Left lung (tissue), 10 donors: ENCODE data around the gene TEAD1. TPM values are rescaled to one million over a fixed set of nuclear protein-coding genes. Genes with fewer than 3 reads are reported as not detected.
A peak's percentile ranks its signal among the peaks of the same experiment; 100 is the strongest.

Experiments
- ATAC-seq: fragments of 200-7000 bp; cut with Tn5 transposase; one replicate; pipeline ENCODE4 v1.9.1; 2020; ENCODE audit warnings: moderate library complexity
- DNase-seq, 4 donors: peaks; one replicate each; pipeline ENCODE4 v3.0.0-alpha.2; 2013 to 2020
- H3K27ac ChIP-seq, 2 donors: fragments of 200-600 bp; sonication (generic) in 1 of 2; one replicate each; pipeline versions ENCODE4 v1.5.0 to v1.8.0; 2020 to 2021
- H3K27me3 ChIP-seq, 2 donors: fragments of 200-600 bp; sonication (generic) in 1 of 2; one replicate each; pipeline versions ENCODE4 v1.5.0 to v1.8.0; 2020 to 2021
- H3K36me3 ChIP-seq, 2 donors: fragments of 200-600 bp; sonication (generic) in 1 of 2; one replicate each; pipeline versions ENCODE4 v1.5.0 to v1.8.0; 2020 to 2021
- H3K4me1 ChIP-seq, 2 donors: fragments of 200-600 bp; one replicate each; pipeline ENCODE4 v1.8.0; 2021
- H3K4me3 ChIP-seq, 2 donors: fragments of 200-600 bp; sonication (generic) in 1 of 2; one replicate each; pipeline versions ENCODE4 v1.5.0 to v1.8.0; 2020 to 2021; ENCODE audit warnings: mild to moderate bottlenecking in 1 of 2
- H3K9me3 ChIP-seq, 2 donors: fragments of 200-600 bp; sonication (generic) in 1 of 2; one replicate each; pipeline versions ENCODE4 v1.5.0 to v1.8.0; 2020 to 2021
- intact Hi-C, 2 donors: fragments of 100-400 bp; cut with DNase I; formaldehyde crosslinking; loops; one replicate each; pipeline versions ENCODE4 v1.11.2 to v1.14.2; 2022
- polyA plus RNA-seq, 6 donors: library from polyadenylated mRNA; unstranded; fragments of 120-200 nt; gene quantifications; one replicate each; pipeline ENCODE4 v1.2.1, GENCODE V29; 2013; ENCODE audit not compliant: insufficient read length in 6 of 6
- total RNA-seq, 2 donors: library from RNA; stranded (reverse); fragmentation: NEBNext Ultra II Directional; extraction: Animal tissue kit (Norgen Biotek cat#: 25700); gene quantifications; one replicate each; pipeline ENCODE4 v1.2.1, GENCODE V29; 2021
- TF ChIP-seq, protein P1 (sequence below), 2 donors: fragments of 200-600 bp; sonication (generic) in 1 of 2; IDR thresholded peaks; one replicate each; pipeline versions ENCODE4 v1.5.0 to v1.8.0; 2021; ENCODE audit warnings: antibody characterized with exemption in 2 of 2
- donor health status: DM: no; HTN: yes; CAD: no.
- donor health status: DM: no; HTN: no; CAD: no.

TEAD1 gene
- total and polyA plus RNA-seq, 8 donors = 58.1 to 106 (median 86.9) TPM

DNA sequence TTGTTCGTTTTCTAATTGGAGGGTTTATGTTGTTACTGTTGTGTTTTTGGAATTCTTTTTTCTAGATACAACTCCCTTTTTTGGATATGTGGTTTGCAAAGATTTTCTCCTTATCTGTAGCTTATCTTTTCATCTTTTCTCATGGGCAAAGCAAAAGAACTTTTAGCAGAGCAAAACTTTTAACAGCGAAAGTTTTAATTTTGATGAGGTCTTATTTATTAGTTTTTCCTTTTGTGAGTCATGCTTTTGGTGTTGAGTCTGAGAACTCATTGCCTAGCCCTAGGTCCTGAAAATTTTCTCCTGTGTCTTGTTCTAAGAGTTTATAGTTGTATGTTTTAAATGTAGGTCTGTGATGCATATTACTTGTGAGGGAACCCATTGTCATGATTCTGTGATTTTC is 99.4 kb downstream of the TEAD1 start:
- TF ChIP-seq, protein P1, sequence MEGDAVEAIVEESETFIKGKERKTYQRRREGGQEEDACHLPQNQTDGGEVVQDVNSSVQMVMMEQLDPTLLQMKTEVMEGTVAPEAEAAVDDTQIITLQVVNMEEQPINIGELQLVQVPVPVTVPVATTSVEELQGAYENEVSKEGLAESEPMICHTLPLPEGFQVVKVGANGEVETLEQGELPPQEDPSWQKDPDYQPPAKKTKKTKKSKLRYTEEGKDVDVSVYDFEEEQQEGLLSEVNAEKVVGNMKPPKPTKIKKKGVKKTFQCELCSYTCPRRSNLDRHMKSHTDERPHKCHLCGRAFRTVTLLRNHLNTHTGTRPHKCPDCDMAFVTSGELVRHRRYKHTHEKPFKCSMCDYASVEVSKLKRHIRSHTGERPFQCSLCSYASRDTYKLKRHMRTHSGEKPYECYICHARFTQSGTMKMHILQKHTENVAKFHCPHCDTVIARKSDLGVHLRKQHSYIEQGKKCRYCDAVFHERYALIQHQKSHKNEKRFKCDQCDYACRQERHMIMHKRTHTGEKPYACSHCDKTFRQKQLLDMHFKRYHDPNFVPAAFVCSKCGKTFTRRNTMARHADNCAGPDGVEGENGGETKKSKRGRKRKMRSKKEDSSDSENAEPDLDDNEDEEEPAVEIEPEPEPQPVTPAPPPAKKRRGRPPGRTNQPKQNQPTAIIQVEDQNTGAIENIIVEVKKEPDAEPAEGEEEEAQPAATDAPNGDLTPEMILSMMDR (IDR thresholded peaks at IDR 0.05) = no peak
- intact Hi-C loops = no loop called here
- no peaks in the 10 kb centered on the region for H3K27me3 ChIP-seq
- ATAC-seq = no peak
- no peaks in the 10 kb centered on the region for H3K36me3 ChIP-seq
- H3K27ac ChIP-seq = no peak overlapping the region
- H3K9me3 ChIP-seq = no peaks in the 10 kb centered on the region
- H3K4me3 ChIP-seq = no peak overlapping the region
- peaks cover 0 to 4% of the 10 kb centered on the region in 2 donors for H3K4me1 ChIP-seq
- no peak for DNase-seq

DNA sequence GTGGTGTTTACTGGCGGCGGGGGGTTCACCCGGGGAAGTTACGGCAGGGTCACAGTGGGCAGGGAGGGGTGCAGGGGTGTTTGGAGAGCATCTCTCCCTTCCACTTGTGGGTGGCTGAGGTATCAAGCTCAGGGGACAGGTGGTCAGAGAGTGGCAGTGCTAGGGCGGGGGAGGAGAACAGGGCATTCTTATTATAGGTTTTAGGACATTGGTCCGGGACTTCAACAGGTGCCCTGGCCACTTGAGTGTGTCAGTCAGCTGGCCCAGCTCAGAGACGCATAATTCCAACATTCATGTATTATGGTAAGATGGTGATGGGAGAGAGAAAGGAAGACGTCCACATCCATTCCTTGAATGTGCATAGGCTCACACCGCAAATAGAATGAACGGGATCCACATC is 101.7 kb downstream of the TEAD1 start:
- Histone ChIP-seq H3K27ac (no peak overlapping the region), H3K4me3 (no peak overlapping the region), H3K27me3 (no peaks in the 10 kb centered on the region), H3K9me3 (no peaks in the 10 kb centered on the region), H3K36me3 (no peaks in the 10 kb centered on the region), H3K4me1 (no peaks in the 10 kb centered on the region)
- no peak for ATAC-seq
- TF ChIP-seq, protein P1 (IDR thresholded peaks at IDR 0.05) = no peak
- intact Hi-C loops = no loop called here
- DNase-seq = no peak

DNA sequence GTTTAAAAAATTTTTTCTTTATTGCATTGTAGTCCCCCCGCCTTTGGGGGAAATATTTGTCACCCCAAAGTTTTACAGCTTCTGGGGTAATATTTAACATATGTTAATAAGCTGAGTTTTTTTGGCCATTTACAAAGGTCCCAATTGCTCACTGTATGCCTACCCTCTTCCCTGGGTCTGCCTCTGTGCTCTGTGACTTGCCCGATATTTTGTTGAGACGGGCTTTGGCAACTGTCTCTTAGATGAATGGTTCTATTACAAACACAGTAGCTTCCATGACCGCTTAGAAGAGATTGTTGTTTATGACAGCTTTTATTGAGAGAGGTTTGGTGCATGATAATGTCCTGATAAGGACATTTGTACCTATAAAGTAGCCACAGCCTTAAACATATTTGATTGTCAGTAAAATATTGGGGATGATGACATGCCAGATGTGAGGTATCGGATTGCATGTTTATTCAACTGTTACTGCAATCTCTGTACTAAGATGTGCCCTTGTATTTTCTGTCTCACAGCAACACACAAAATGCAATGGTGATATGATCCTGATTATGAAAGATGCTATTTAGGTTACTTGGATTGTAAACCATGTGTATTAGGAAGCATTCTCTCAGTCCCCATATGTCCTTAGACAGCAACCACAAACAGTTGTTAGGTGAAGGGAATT is 103.1 kb downstream of the TEAD1 start:
- no peak overlapping the region for H3K4me3 ChIP-seq
- peak in 1 of 4 donors; percentile 43 for DNase-seq
- H3K4me1 ChIP-seq = no peaks in the 10 kb centered on the region
- H3K27ac ChIP-seq = no peak overlapping the region
- TF ChIP-seq, protein P1 (IDR thresholded peaks at IDR 0.05) = no peak
- ATAC-seq = no peak
- no peaks in the 10 kb centered on the region for H3K36me3 ChIP-seq
- no peaks in the 10 kb centered on the region for H3K27me3 ChIP-seq
- H3K9me3 ChIP-seq = no peaks in the 10 kb centered on the region
- intact Hi-C loops = no loop called here

DNA sequence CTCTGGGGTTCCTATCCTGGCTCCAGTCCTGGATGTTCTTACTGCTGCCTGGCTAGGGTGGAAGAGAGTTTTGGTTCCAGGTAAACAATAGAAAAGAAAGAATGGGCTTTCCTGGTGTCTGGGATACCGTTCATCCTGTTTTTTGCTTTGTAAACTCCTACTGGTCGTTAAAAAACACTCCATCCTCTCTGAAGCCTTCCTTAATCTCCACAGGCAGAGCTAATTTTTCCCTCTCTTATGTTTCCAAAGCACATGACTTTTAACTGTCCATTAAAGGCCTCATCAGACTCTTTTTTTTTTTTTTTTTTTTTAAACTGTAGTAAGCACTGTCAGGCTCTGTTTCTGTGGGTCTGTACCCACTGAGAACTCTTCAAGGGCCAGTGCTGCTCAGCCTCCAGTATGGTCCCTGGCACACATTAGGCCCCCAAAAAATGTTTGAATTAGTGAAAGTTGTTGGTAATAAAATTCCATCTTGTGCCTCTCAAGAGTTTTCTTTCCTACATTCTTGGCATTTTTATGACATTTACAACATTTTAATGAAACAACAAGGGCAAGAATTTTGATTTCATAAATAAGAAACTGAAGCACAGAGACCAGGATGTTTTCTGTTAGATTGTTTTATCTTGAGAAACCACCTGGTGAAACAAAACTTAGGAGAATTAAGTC is 104.2 kb downstream of the TEAD1 start:
- Histone ChIP-seq H3K4me3 (no peak overlapping the region), H3K9me3 (no peaks in the 10 kb centered on the region), H3K27ac (no peak overlapping the region), H3K4me1 (no peaks in the 10 kb centered on the region), H3K27me3 (no peaks in the 10 kb centered on the region), H3K36me3 (no peaks in the 10 kb centered on the region)
- DNase-seq = no peak
- intact Hi-C loops = no loop called here
- TF ChIP-seq, protein P1 (IDR thresholded peaks at IDR 0.05) = no peak
- peak; percentile 13 for ATAC-seq

DNA sequence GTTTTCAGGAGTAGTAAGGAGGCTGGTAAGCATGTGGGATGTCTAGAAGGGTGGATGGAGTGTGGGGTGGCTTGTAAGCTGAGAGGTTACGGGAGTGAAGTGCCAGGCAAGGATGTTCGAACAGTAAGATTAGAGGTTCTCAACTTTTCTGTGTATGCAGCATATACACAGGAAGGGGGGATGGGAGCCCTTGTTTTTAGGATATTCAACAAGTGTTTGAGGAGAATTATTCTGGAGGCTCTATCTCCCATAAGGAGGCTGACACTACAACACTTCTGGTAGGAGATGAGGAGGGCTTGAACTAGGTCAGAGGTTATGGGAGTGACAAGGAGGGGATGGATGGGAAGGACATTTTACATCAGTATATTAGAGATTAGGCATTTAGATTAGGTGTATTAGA is 109.5 kb downstream of the TEAD1 start:
- intact Hi-C loops = no loop called here
- DNase-seq (no peak), ATAC-seq (no peak)
- H3K36me3 ChIP-seq = no peaks in the 10 kb centered on the region
- H3K9me3 ChIP-seq = no peaks in the 10 kb centered on the region
- no peaks in the 10 kb centered on the region for H3K27me3 ChIP-seq
- H3K4me1 ChIP-seq = no peaks in the 10 kb centered on the region
- H3K4me3 ChIP-seq = no peak overlapping the region
- H3K27ac ChIP-seq = no peak overlapping the region
- TF ChIP-seq, protein P1 (IDR thresholded peaks at IDR 0.05) = no peak
